OCI-LY7 (cell line): Measurements from ENCODE around the gene RAPGEF6. TPM values are rescaled to one million over a fixed set of nuclear protein-coding genes. Genes with fewer than 3 reads are reported as not detected.
A peak's percentile ranks its signal among the peaks of the same experiment; 100 is the strongest.

Source experiments
- BruUV-seq: library from RNA; stranded (reverse); fragments of 400-500 nt; replicated peaks from 2 replicates; lab custom pipeline; 2021; lab: Mats Ljungman, UMichigan
- CTCF ChIA-PET: fragments of 300-600 bp; sonication (Branson Sonifier 250); formaldehyde crosslinking; loops from one replicate; lab custom pipeline; 2022; ENCODE audit warnings: antibody characterized with exemption; ENCODE audit not compliant: unreplicated experiment; lab: Charles Lee
- POLR2A ChIA-PET: fragments of 300-600 bp; sonication (Branson Sonifier 250); formaldehyde crosslinking; loops from one replicate; lab custom pipeline; 2022; ENCODE audit warnings: antibody characterized with exemption; lab: Charles Lee
- DNase-seq: peaks from one replicate; pipeline ENCODE4 v3.0.0-alpha.2; 2015; ENCODE audit warnings: low spot score
- H2AFZ ChIP-seq: fragments of 200-600 bp; sonication (generic), shearing (Covaris generic); 2 replicates; pipeline ENCODE4 v1.6.1; 2014; ENCODE audit warnings: mild to moderate bottlenecking, antibody characterized with exemption, low read length, moderate library complexity
- H3K27ac ChIP-seq: fragments of 200-600 bp; sonication (generic); 2 replicates; pipeline ENCODE4 v1.5.1; 2014; ENCODE audit warnings: mixed run types, low read depth, mild to moderate bottlenecking, moderate library complexity, low read length, inconsistent platforms; ENCODE audit not compliant: poor library complexity, severe bottlenecking
- H3K36me3 ChIP-seq: fragments of 200-600 bp; sonication (generic); 2 replicates; pipeline ENCODE4 v1.6.1; 2014; ENCODE audit warnings: mild to moderate bottlenecking, antibody characterized with exemption, low read length, moderate library complexity, mixed read lengths; ENCODE audit not compliant: insufficient read depth
- H3K4me1 ChIP-seq: fragments of 200-600 bp; sonication (generic); 2 replicates; pipeline ENCODE4 v1.5.1; 2014; ENCODE audit warnings: mild to moderate bottlenecking, low read length; ENCODE audit not compliant: insufficient read depth, poor library complexity, severe bottlenecking
- H3K4me2 ChIP-seq: fragments of 200-600 bp; sonication (generic); 2 replicates; pipeline ENCODE4 v1.6.1; 2014; ENCODE audit warnings: mild to moderate bottlenecking, low read length
- H3K4me3 ChIP-seq: fragments of 200-600 bp; sonication (generic); 2 replicates; pipeline ENCODE4 v1.5.1; 2014; ENCODE audit warnings: mild to moderate bottlenecking, low read depth, low read length; ENCODE audit not compliant: poor library complexity, severe bottlenecking
- H3K79me2 ChIP-seq: fragments of 200-600 bp; sonication (generic); 2 replicates; pipeline ENCODE4 v1.6.1; 2016; ENCODE audit warnings: low read depth, mild to moderate bottlenecking, low read length, moderate library complexity, mixed read lengths; ENCODE audit not compliant: insufficient read depth
- H3K9me2 ChIP-seq: fragments of 200-600 bp; sonication (generic); 2 replicates; pipeline ENCODE4 v1.6.1; 2016; ENCODE audit warnings: mild to moderate bottlenecking, low read length, mixed read lengths; ENCODE audit not compliant: insufficient read depth
- H3K9me3 ChIP-seq: fragments of 200-600 bp; sonication (generic); 2 replicates; pipeline ENCODE4 v1.6.1; 2014; ENCODE audit warnings: mild to moderate bottlenecking, mixed run types, low read length, mixed read lengths
- H4K20me1 ChIP-seq: fragments of 200-600 bp; sonication (generic); 2 replicates; pipeline ENCODE4 v1.6.1; 2014; ENCODE audit warnings: mild to moderate bottlenecking, antibody characterized with exemption, low read length, moderate library complexity, mixed read lengths; ENCODE audit not compliant: insufficient read depth
- CTCF ChIP-seq: fragments of 200-600 bp; sonication (generic); conservative IDR thresholded peaks from 2 replicates; pipeline ENCODE4 v1.5.1; 2014; ENCODE audit warnings: mild to moderate bottlenecking, antibody characterized with exemption, low read length, moderate library complexity, mixed read lengths
- EZH2phosphoT487 ChIP-seq: fragments of 200-600 bp; sonication (generic); IDR thresholded peaks from 2 replicates; pipeline ENCODE4 v1.6.1; 2018; ENCODE audit warnings: low read depth, borderline replicate concordance, mild to moderate bottlenecking, mixed run types, antibody characterized with exemption, low read length, moderate library complexity, mixed read lengths
- intact Hi-C: fragments of 100-400 bp; cut with micrococcal nuclease; formaldehyde crosslinking; loops from one replicate; pipeline ENCODE4 v1.10.0; 2022; ENCODE audit not compliant: unreplicated experiment
- total RNA-seq, 2 experiments: library from RNA; depleted of rRNA in 1 of 2; stranded (reverse); fragments of >200 nt in 1 of 2; shearing (Covaris generic) in 1 of 2; gene quantifications; 2 replicates each; pipeline ENCODE4 v1.2.3, GENCODE V29; 2014 to 2022

RAPGEF6 gene
- total RNA-seq, 2 experiments from 2014 or later, result 39.6 to 50.8 TPM

- DNase-seq, result no peak
- peak overlapping the region; percentile 87 for H3K4me3 ChIP-seq
- no peaks in the 10 kb centered on the region for H3K9me2 ChIP-seq
- H3K9me3 ChIP-seq, result no peaks in the 10 kb centered on the region
- TF ChIP-seq EZH2phosphoT487, result no peak
- TF ChIP-seq CTCF, result no peak
- no peak overlapping the region for H2AFZ ChIP-seq
- H3K79me2 ChIP-seq, result peaks cover 91% of the 10 kb centered on the region
- peak overlapping the region; percentile 98 for H3K27ac ChIP-seq
- BruUV-seq, result no TSS peak
- ChIA-PET POLR2A (interaction anchor here (0.5 to 3.5 kb wide), 8 partner anchors 9 to 822 kb away, joined by 3 to 11 read pairs (median 3); no protein-coding TSS in a partner anchor), CTCF (no interaction called here)
- peaks cover 57% of the 10 kb centered on the region for H3K36me3 ChIP-seq
- H4K20me1 ChIP-seq, result peaks cover 68% of the 10 kb centered on the region
- peaks cover 52% of the 10 kb centered on the region for H3K4me1 ChIP-seq
- H3K4me2 ChIP-seq, result peak overlapping the region; percentile 86
- intact Hi-C loops, result loop anchor here (5.0 to 10.0 kb wide), 2 partner anchors 354 to 466 kb away; partner anchors contain the start of gene HINT1
These were observed 4.1 kb downstream of the RAPGEF6 start for GRCh38 chr5:131630963-131631350.

GRCh38 chr5:131630208-131630962 lies 4.6 kb downstream of the RAPGEF6 start:
- Histone ChIP-seq H3K4me1 (peaks cover 52% of the 10 kb centered on the region), H3K4me2 (peak overlapping the region; percentile 86), H2AFZ (no peak overlapping the region), H3K36me3 (peaks cover 62% of the 10 kb centered on the region), H3K27ac (peak overlapping the region; percentile 98), H3K9me3 (no peaks in the 10 kb centered on the region), H3K79me2 (peaks cover 97% of the 10 kb centered on the region), H3K4me3 (peak overlapping the region; percentile 87), H4K20me1 (peaks cover 71% of the 10 kb centered on the region), H3K9me2 (no peaks in the 10 kb centered on the region)
- CTCF ChIA-PET, result no interaction called here
- DNase-seq, result no peak
- intact Hi-C loops, result loop anchor here (5.0 to 10.0 kb wide), 2 partner anchors 353 to 466 kb away; partner anchors contain the start of gene HINT1
- BruUV-seq, result no TSS peak
- POLR2A ChIA-PET, result interaction anchor here (0.5 to 3.5 kb wide), 13 partner anchors 10 to 823 kb away, joined by 3 to 20 read pairs (median 4); no protein-coding TSS in a partner anchor
- TF ChIP-seq CTCF, result no peak
- TF ChIP-seq EZH2phosphoT487, result no peak

GRCh38 chr5:131628990-131629389 lies 6.0 kb downstream of the RAPGEF6 start:
- ChIA-PET CTCF (no interaction called here), POLR2A (interaction anchor here (1.0 to 3.2 kb wide), 3 partner anchors 18 to 122 kb away, joined by 4 to 20 read pairs (median 4); no protein-coding TSS in a partner anchor)
- H3K4me1 ChIP-seq, result peaks cover 52% of the 10 kb centered on the region
- peaks cover 100% of the 10 kb centered on the region for H3K79me2 ChIP-seq
- H3K27ac ChIP-seq, result no peak overlapping the region
- no peak for TF ChIP-seq CTCF
- TF ChIP-seq EZH2phosphoT487, result no peak
- H3K4me3 ChIP-seq, result peak overlapping the region; percentile 87
- H3K9me2 ChIP-seq, result no peaks in the 10 kb centered on the region
- H4K20me1 ChIP-seq, result peaks cover 73% of the 10 kb centered on the region
- no TSS peak for BruUV-seq
- no peak for DNase-seq
- peak overlapping the region; percentile 86 for H3K4me2 ChIP-seq
- H3K9me3 ChIP-seq, result no peaks in the 10 kb centered on the region
- H3K36me3 ChIP-seq, result peaks cover 74% of the 10 kb centered on the region
- intact Hi-C loops, result no loop called here
- H2AFZ ChIP-seq, result no peak overlapping the region
